ENCODE results near the gene TUBGCP3.

- no peak for TF ChIP-seq EZH2phosphoT487 (IDR thresholded peaks at IDR 0.05; ENCODE audit: unreplicated experiment)
- TF ChIP-seq EZH2 (IDR thresholded peaks at IDR 0.05; ENCODE audit: low read depth, unreplicated experiment) = no peak
- no peak for TF ChIP-seq NANOG (IDR thresholded peaks at IDR 0.05; ENCODE audit: borderline replicate concordance)
- TF ChIP-seq CTCF (conservative IDR thresholded peaks at IDR 0.05; ENCODE audit: low read depth in 2 of 2) = peak in 1 of 2 experiments; percentile 22; a peak in 1 of 4 replicates
- no peak for TF ChIP-seq POLR2AphosphoS5 (IDR thresholded peaks at IDR 0.05; ENCODE audit: low read depth)
- TF ChIP-seq REST (IDR thresholded peaks at IDR 0.05; ENCODE audit: unreplicated experiment) = no peak
- no peak for TF ChIP-seq JUNB (IDR thresholded peaks at IDR 0.05; ENCODE audit: unreplicated experiment)
- TF ChIP-seq ZNF114 (CRISPR knock-in tag; IDR thresholded peaks at IDR 0.05) = no peak
- no peak for TF ChIP-seq CREB1 (CRISPR knock-in tag; IDR thresholded peaks at IDR 0.05; ENCODE audit: low read depth)
- TF ChIP-seq ZNF462 (CRISPR knock-in tag; IDR thresholded peaks at IDR 0.05) = no peak
Measured at GRCh38 chr13:112622375-112622774, 34.4 kb upstream of the TUBGCP3 start.
